ENCODE results near the gene ACTN4.

The ACTN4 gene

DNA sequence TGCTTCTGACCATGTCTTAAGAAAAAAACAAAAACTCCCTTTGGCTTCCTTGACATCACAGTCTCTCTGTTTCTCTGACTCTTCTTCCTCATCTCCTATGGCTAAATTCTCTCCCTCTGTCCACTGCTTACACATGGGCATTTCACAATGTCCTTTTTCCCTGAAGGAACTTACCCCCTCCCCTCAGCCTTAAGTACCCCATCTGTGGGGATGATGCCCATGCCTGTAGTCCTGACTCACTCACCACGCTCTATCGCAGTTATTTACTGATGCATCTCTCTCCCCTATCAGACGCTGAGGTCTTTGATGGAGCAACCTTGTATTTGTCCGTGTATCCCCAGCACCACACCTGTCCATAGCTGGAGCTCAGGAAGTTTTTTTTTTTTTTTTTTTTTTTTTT lies 32.4 kb downstream of the ACTN4 start:
- DNase-seq = no peak

DNA sequence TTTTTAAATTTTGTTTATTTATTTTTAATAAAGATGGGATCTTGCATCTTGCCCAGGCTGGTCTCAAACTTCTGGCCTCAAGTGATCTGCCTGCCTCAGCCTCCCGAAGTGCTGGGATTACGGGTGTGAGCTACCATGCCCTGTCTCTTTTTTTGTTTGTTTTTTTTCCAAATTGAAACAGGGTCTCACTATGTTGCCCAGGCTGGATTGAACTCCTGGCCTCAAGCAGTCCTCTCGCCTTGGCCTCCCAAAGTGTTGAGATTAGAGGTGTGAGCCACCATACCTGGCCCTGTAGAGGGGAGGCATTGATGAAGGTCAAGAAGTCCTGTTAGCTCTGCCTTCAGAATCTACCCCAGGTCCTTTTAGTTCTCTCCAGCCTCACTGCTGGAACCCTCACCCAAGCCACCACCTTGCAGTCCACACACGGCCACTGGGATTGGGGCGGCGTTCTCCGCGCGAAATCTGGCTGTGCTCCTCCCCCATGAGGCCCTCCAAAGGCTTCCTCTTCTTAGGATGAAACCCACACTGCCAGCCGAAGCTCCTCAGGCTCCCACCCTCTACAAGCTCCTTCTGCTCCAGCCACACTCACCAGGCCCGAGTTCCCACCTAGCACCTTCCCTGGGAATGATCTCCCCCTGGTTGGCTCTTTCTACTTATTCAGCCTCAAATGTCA lies 34.9 kb downstream of the ACTN4 start:
- no peak for DNase-seq

DNA sequence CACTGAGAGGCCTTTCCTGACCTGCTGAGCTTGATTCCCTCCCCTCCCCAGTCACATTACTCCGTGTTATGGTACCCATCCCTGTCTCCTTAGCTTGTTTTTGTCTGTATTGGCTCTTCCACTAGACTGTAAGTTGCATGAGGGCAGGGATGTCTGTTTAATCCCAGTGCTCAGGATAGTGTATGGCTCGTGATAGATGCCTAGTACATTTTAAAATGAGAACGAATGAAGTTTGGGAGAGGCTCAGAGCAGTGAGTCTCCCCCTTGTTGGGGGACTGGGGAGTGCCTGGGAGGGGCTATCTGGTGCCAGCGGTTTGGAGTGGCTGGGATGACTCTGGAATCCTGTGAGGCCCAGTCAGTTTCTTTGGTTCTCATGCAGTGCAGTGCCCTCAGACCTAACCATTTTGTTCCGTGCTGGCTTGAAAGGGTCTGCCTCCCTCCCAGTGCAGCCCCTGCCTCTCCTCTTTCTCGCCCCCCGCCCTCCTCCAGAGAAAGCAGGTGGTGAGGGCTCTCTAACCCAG lies 35.5 kb downstream of the ACTN4 start:
- DNase-seq = no peak

DNA sequence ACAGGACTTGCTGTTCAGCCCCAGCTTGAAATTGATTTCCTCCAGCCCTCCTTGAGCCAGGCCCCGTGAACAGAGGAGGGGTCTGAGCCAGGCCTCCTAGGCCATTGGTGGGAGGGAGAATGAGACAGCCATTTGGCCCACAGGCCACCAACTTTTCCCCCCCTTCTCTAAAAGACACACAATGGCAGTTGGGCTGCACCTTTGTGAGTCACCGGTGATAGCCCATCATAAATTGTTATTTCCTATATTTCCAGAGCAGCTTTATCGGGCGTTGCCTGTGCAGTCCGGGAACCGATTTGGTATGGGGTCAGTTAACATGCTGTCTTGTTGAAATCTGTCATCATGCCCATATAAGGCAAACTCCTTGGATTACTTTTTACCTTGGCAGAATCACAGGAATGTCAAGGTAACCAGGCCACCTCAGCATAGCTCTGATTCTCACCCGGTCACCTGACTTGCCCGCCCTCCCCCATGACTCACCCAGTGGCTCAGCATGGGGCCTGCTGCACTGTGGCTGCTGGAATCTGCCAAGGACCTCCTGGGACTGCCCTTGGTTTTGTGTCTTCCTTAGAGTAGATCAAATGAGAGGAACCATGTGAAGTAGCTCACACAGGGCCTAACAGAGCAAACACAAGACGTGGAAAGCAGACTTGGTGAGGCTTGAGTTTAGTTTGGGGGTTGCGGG lies 36.1 kb downstream of the ACTN4 start:
- DNase-seq = peak; percentile 45

DNA sequence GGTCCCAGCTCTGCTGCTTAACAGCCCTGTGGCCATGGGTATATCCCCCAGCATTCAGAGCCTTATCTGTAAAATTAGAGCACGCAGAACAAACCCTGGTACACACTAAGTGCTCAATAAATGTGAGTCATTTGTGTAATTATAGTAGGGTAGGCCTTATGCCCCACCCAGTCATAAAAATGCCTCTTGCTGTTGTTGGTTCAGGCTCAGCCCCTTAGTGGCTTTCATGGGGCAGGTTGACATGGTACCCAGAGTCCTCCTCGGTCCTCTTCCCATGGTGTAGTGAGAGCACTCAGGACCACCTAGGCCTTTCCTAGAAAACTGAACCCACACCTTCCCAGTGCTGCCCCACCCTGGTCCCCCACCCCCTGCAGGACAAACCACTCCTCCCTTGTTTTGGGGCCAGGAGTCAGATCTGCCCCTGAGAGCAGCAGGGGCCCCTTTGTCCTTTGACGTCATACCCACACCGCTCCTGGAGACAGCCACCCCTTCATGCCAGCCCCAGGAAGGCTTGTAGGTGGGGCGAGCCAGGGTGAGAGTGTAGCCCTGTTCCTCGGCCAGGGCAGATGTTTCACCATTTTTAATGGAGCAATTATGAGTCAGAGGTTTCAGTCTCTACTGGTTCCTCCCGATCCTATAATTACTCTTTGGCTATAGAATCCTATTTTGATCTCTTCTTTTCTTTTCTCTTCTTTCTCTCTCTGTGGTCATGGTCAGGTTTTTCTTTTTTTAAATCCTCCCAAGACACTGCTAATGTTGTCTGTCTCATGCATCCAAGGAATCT lies 36.8 kb downstream of the ACTN4 start:
- DNase-seq = peak; percentile 51

DNA sequence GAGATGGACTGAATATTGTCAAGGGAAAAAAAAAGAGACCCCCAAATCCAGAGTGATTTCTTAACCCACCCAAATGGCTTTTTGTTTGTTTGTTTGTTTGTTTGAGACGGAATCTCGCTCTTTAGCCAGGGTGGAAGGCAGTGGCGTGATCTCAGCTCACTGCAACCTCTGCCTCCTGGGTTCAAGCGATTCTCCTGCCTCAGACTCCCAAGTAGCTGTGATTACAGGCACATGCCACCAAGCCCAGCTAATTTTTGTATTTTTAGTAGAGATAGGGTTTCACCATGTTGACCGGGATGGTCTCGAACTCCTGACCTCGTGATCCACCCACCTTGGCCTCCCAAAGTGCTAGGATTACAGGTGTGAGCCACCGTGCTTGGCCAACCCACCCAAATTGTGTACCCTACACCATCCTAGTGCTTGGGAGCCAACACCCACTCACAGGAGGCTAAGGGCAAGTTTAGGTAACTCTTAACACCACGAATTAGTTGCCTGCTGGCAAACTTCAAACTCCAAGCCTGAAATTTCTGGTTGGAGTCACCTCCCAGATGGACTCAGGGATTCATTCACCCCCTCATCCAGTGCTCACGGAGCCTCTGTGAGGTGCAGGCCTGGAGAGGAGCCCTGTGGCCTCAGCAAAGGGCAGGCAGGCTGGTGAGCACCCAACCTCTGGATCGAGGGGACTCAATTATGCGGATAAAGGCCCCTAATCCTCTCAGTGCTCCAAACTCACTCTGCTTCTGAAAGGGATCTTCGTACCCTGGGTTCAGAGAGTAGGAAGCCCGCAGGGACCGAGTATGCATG lies 37.6 kb downstream of the ACTN4 start:
- DNase-seq = no peak

DNA sequence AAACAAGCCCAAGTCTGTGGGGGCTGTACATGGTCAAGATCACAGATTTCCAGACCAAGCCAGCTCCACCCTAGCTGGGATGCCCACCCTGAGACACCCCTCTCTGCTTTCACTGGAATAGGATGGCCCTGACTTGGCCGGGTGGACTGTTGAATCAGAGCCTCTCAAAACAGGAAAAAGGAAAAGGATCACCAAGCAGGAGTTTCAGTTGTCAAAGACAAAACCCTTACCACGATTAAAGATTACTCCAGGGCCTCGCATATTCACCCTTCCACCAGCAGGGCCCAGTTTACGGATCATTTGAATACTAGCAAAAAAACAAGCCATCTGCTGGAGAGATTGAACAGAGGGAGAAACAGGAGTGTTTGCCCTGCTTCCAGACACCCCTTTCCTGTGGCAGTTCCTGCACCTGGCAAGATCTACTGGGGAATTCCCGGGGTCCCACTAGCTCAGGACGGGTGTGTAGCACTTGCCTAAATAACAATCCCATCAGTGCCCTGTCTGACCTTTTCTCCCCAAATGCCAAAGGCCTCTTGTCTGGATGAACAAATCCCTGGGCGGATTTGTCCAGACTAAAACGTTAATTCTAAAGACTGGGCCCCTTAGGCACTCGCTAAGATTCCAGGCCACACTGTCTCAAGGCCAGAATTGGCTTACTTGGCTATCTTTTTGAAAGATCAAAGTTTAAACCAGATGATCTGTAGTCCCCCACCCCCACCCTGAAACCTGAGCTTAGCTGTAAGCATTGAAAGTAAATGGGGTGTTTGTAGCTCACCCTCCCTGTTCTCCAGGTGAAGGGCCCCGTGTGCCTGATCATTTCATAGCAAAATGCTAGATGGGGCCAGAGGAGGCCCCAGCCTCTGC lies 38.4 kb downstream of the ACTN4 start:
- no peak for DNase-seq

DNA sequence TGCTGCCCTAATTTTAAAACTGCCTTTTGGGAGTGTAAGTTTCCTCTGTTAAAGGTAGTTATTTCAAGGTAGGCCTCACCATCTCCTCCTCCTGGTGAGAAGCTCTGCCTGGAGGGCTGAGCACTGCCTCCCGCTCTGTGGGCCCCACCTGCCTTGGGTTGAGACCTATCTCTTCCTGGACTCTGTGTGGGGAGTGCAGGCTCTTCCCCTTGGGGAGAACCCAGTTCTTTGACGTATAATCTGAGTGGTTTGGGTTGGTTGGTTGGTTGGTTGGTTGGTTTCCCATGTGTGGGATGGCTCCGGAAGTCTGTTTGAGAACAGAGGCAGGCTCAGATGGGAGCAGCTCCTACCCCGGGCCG lies 39.1 kb downstream of the ACTN4 start:
- DNase-seq = no peak

DNA sequence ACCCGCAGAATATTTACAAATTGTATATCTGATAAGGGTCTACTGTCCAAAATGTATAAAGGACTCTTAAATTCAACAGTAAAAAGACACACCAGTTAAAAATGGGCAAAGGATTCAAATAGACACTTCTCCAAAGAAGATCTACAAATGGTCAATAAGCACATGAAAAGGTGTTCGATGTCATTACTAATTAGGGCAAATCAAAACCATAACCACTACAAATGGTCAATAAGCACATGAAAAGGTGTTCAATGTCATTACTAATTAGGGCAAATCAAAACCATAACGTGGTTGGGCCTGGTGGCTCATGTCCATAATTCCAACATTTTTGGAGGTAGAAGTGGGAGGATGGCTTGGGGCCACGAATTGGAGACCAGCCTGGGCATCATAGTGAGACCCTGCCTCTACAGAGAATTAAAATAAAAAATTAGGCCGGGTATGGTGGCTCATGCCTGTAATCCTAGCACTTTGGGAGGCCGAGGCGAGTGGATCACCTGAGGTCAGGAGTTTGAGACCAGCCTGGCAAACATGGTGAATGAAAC lies 40.5 kb downstream of the ACTN4 start:
- DNase-seq = no peak

DNA sequence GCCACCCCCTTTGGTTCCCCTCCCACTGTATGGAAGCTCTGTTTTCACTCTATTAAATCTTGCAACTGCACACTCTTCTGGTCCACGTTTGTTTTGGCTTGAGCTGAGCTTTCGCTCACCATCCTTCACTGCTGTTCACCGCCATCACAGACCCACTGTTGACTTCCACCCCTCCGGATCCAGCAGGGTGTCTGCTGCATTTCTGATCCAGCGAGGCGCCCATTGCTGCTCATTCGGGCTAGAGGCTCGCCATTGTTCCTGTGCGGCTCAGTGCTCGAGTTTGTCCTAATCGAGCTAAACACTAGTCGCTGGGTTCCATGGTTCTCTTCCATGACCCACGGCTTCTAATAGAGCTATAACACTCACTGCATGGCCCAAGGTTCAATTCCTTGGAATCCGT lies 42.7 kb downstream of the ACTN4 start:
- DNase-seq = no peak

DNA sequence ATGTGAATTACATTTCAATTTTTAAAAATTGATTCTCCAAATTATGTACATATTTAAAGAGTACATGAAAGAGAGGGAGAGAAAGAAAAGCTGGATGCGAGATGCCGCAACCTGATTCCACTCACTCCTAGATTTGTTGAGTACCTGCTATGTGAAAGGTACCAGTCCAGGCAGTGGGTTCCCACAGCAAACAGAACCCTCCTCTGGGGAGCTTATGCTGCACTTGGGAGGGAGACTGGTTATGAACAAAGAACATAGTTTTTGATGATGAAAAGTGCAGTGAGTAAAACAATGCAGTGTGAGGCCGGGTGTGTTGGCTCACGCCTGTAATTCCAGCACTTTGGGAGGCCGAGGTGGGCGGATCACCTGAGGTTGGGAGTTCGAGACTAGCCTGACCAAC lies 43.4 kb downstream of the ACTN4 start:
- DNase-seq = no peak

DNA sequence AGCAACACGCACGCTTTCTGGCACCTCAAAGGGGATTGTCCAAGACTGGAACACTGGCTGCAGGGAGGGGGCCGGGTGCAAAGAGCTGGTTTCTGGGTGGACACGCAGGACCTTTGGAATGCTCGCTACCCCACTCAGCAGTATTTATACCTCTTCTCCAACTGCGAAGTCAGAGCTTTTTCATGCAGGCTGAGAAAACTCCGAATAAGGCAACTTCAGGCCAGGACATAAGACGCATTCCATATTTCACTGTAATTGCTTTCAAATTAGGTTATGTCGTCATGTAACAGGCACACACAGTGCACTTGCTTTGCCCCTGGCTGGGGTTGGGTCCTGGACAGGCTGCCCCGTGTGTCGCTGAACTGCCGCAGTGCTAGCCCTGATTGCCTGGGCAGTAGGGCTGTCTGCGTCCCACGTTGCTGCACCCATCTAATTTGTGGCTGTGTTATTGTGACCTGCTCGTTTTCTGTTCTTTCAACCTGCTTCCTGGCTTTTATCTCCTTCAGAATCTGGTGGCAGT lies 44.5 kb downstream of the ACTN4 start:
- no peak for DNase-seq

DNA sequence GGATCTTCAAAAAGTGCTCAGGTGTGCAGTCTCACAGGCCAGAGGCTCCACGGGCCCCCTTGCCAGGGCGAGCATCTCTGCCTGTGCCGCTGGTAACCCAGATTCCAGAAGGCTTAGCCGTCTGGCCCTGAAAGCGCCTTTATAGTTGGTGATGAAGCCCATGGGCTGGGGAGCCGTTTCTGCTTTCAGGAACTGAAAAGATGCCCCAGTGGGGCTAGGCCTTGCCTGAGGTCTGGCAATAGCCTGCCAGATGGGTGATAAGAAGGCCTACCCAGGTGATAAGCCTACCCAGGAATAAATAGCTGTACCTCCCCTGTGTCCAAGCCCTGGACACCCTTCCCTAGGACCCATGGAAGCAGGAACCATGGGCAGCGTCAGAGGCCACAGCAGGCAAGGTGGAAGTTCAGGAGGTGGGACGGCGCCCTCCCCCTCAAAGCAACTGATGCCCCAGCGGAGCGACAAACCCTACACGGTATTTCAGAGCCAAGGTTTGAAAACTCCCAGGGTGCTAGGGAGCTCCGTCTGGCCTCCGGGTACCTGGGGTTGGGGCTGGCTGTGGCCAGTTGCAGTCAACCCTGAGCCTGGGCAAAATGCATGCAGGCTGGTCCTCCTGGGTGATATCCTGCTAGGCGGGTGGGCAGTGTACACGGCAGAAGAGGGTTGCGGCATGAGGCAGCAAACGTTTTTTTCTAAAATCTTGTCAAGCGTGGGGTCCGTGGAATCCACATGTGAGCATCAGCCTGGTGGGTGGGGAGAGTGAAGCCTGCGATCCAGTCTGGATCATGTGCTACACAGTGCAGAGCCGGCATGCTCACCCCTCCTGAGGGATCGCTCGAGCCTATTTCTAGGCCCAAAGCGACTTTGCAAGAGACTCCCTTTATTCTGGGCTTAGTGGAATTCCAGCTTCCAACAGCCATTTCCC lies 45.3 kb downstream of the ACTN4 start:
- DNase-seq = no peak

DNA sequence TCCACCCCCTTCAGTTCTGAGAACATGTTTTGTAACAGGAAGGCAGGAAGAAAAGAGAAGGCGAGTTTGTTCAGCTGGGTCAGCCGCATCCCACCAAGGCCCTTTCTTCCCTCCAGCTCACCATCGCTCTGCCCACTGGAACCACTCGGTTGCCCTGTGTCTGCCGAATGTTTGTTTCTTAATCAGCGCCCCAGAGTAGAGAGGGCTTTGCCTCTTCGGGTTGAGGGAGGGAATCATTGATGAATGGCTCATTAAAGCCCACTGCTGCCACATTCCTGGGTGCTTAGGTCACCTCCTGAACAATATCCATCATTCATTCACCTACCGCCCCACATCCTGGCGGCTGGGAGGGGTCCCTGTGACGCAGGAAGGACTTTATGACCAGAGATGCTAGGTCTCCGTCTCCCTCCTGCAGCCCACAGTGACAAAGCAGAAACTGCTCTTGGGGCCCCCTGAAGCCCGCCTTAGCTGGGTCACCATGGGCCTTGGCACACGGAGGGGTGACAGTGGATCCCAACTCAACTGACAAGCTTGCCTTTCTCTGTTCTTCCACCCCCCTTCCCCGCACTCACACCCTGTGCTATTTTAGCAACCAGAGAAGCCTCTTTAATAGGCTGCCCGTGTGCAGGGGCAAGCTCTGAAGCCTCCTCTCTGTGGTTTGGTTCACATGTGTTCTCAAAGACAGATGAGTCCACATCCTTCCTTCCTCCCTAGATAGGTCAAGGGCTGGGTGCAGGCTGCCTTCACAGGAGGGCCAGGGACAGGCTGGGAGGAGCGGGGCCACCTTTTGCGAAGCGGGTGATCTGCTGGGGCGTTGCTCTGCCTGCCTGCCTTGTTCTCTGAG lies 46.2 kb downstream of the ACTN4 start:
- no peak for DNase-seq

DNA sequence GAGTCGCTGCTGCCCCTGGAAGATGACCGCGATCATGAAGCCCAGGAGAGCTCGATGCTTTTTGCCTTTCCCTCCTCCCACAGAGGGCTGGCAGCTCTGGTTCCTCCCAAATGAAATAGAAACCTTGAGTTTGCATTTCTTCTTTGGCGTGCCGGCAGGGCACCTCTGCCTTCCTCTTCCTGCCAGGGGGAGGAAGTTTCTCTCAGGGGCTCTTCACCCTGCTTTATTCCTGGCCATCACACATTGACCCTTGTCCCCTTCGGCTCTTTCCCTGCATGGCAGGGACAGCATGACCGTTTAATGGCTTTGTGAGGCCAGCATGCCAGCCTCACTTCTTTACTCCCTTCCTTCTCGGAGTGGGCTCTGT lies 47.9 kb downstream of the ACTN4 start:
- DNase-seq = no peak

DNA sequence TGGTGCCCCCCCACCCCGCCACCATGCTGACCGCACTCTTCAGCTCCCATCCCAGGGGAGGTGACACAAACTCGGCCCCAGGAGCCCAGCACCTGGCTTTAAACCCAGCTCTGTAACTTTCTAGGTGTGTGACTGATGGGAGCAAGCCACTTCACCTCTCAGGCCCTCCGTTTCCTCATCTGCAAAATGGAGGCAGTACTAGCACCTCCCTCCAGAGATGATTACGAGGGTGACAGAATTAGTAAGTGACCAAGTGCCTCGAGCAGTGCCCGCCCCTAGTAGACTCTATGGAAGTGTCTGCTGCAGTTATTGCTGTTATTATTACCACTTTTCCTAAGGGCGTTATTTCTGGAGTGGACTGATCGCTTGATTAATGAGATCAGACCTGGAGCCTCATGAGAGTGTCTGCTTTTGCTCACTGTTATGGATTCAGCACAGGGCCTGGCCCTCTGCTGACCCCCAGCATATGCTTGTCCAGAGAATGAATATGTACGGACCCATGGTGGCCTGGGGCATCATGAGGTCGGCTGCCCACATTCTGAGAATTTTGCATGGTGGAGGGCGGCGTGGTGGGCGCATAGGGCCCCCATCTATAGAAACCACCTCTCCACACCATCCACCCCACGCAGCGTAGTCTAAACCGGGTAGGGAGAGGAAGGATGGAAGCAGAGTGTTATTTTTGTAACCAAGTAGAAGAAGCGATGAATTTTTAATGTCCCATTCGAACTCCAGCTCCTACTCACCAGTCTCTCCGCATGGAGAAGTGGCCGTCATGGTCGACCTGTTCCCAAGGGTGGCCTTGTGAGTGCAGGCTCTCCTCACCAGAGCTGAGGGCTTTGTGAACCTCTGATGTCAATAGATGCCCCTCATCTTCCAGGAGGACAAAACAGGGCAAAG lies 48.6 kb downstream of the ACTN4 start:
- DNase-seq = no peak

DNA sequence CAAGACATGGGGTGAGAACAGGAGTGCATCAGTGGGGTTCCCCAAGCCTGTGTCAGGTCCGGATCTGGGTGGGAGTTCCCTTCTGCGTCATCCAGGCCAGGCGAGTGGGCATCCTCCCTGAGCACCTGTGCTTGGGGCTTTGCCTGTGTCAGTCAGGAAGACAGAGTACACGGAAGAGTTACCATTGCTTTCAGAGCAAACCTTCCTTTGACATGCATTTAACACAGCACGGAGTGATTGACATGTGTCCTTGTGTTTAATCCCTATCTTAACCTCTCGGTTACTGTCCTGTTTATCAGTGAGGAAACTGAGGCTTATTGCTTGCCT lies 49.2 kb downstream of the ACTN4 start:
- DNase-seq = no peak

DNA sequence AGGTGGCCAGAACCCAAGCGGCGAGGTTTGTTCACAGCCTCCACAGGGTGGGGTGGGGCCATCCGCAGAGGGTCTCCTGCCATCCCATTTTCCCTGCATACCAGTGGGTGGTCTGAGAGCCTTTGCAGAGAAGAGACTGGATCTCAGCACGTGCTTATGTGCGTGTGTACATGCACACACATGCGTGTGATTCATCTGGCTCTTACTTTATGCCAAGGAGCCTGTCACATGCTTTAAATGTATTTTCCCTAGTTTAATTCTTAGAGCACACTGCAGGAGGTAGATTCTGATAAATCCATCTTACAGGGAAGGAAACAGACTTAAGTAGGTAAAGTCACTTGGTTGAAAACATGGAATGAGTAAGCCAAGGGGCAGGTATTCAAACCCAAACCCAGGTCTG lies 49.7 kb downstream of the ACTN4 start:
- DNase-seq = no peak

DNA sequence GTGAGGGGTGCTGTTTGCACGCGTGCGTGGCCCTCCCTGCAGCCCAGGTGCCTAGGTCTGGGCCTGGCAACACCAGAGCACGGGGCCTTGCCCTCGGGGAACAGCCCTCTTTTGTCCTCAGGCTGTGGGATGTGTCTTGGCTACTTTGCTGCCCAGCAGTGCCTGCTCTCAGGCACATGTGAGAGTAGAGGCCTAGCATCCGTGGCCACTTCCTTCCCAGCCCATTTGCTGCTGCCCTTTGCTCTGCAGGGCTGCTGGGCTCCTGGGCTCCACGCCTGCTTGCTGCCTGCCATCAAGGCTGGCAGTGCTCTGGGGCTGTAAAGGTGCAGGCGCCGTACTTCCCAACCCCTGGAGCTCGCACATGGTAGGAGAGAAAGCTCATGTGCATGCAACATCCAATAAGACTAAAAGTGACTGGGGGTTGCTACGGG lies 50.2 kb downstream of the ACTN4 start:
- DNase-seq = no peak
